Panc1 (cell line): ENCODE measurements around the gene BCAS3.

Source experiments
- POLR2AphosphoS5 ChIP-seq: IDR thresholded peaks from 2 replicates; pipeline ENCODE4 v1.6.1; 2012; ENCODE audit warnings: mild to moderate bottlenecking, low read depth, low read length, moderate library complexity
- REST ChIP-seq, 2 experiments: IDR thresholded peaks; 2 replicates each; pipeline ENCODE4 v1.6.1; 2011 to 2012; ENCODE audit warnings: low read depth in 2 of 2, control low read depth in 1 of 2, low read length in 1 of 2, mild to moderate bottlenecking in 1 of 2, moderate library complexity in 1 of 2; ENCODE audit not compliant: insufficient read depth in 1 of 2
- SIN3A ChIP-seq: IDR thresholded peaks from 2 replicates; pipeline ENCODE4 v1.6.1; 2012; ENCODE audit warnings: low read depth, mild to moderate bottlenecking, low read length, moderate library complexity, borderline replicate concordance; ENCODE audit not compliant: insufficient read depth
- TF ChIP-seq, protein P1 (sequence below): fragments of 450-650 bp; IDR thresholded peaks from 2 replicates; pipeline ENCODE4 v1.5.1; 2017; ENCODE audit warnings: mild to moderate bottlenecking

DNA sequence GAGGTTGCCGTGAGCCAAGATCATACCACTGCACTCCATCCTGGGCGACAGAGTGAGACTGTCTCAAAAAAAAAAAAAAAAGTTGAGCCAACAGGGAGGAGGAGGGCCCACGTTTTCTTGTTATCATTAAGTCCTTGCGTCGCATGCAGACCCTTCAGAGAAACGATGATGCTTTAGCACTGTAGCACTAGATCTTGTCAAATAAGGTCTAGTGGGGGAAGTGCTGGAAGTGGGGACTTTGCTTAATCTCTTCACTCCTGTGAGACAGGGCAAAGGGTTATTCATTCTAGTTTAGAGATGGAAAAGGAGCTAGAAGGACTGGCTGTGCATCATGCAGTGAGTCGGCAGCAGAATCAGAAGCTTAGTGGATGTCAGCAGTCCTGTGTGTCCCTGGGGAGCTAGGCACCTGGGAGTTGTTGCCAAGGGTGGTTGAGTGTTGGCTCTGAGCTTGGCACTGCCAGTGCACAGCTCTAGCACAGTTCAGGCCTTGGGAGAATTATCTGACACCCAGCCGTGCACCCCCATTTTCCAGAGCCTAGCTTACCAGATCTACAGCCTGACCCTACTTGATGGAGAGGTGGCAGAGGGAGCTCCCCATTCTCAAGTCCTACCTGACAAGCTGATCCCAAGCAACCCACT, 688.5 kb downstream of the BCAS3 start:
- TF ChIP-seq, protein P1, sequence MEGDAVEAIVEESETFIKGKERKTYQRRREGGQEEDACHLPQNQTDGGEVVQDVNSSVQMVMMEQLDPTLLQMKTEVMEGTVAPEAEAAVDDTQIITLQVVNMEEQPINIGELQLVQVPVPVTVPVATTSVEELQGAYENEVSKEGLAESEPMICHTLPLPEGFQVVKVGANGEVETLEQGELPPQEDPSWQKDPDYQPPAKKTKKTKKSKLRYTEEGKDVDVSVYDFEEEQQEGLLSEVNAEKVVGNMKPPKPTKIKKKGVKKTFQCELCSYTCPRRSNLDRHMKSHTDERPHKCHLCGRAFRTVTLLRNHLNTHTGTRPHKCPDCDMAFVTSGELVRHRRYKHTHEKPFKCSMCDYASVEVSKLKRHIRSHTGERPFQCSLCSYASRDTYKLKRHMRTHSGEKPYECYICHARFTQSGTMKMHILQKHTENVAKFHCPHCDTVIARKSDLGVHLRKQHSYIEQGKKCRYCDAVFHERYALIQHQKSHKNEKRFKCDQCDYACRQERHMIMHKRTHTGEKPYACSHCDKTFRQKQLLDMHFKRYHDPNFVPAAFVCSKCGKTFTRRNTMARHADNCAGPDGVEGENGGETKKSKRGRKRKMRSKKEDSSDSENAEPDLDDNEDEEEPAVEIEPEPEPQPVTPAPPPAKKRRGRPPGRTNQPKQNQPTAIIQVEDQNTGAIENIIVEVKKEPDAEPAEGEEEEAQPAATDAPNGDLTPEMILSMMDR, result no peak
- TF ChIP-seq POLR2AphosphoS5 (no peak), REST (IDR thresholded peaks at IDR 0.05; ENCODE audit: insufficient read depth in 1 of 2, low read depth in 2 of 2, low read length in 1 of 2) (no peak), SIN3A (no peak)
